CD14-positive monocyte (primary cell): ENCODE data around the gene GPR42. TPM values are rescaled to one million over a fixed set of nuclear protein-coding genes. Genes with fewer than 3 reads are reported as not detected.
"Not testable (repeated sequence)": the region's sequence is repeated elsewhere in the genome, so short reads cannot be mapped to it uniquely, and the experiment has no call there.

Experiments used
- DNase-seq, 3 donors: peaks; one replicate each; pipeline ENCODE4 v3.0.0-alpha.2; 2011 to 2022
- H2AFZ ChIP-seq: 2 replicates; pipeline ENCODE4 v1.6.0; 2012; ENCODE audit warnings: mild to moderate bottlenecking, low read depth, low read length, inconsistent platforms; ENCODE audit not compliant: insufficient read depth, poor library complexity, severe bottlenecking
- H3K27ac ChIP-seq, 2 donors: 1 replicate in 1 of 2; 2 replicates in 1 of 2; pipeline ENCODE4 v1.5.1; 2012 to 2013; ENCODE audit warnings: low read length in 2 of 2, control low read depth in 1 of 2, inconsistent platforms in 1 of 2, low read depth in 1 of 2, mild to moderate bottlenecking in 1 of 2
- H3K27me3 ChIP-seq, 2 donors: one replicate each; pipeline versions ENCODE4 v1.6.0 to v1.6.1; 2011 to 2013; ENCODE audit warnings: low read length in 2 of 2; ENCODE audit not compliant: control insufficient read depth in 2 of 2, insufficient read depth in 2 of 2
- H3K36me3 ChIP-seq, 2 donors: replicated peaks in 1 of 2; 1 replicate in 1 of 2; 2 replicates in 1 of 2; pipeline versions ENCODE4 v1.5.1 to v1.6.1; 2012 to 2013; ENCODE audit warnings: low read length in 2 of 2, control low read depth in 1 of 2, inconsistent platforms in 1 of 2, mild to moderate bottlenecking in 1 of 2; ENCODE audit not compliant: insufficient read depth in 2 of 2, control insufficient read depth in 1 of 2
- H3K4me1 ChIP-seq, 2 donors: 1 replicate in 1 of 2; 2 replicates in 1 of 2; pipeline versions ENCODE4 v1.5.1 to v1.6.1; 2012 to 2013; ENCODE audit warnings: low read length in 2 of 2, control low read depth in 1 of 2, inconsistent platforms in 1 of 2, mild to moderate bottlenecking in 1 of 2, moderate library complexity in 1 of 2; ENCODE audit not compliant: insufficient read depth in 2 of 2, control insufficient read depth in 1 of 2
- H3K4me2 ChIP-seq: replicated peaks from 2 replicates; pipeline ENCODE3; 2012; ENCODE audit warnings: low read length, moderate library complexity, mild to moderate bottlenecking; ENCODE audit not compliant: poor library complexity, severe bottlenecking; ENCODE audit errors: extremely low read depth
- H3K4me3 ChIP-seq, 3 experiments: fragments of 200-600 bp in 1 of 3; sonication (generic) in 1 of 3; replicated peaks in 1 of 3; 1 replicate in 2 of 3; 2 replicates in 1 of 3; pipeline ENCODE4 v1.5.1; 2011 to 2013; ENCODE audit warnings: low read length in 3 of 3, mild to moderate bottlenecking in 3 of 3, control low read depth in 2 of 3, low read depth in 2 of 3, inconsistent platforms in 1 of 3, moderate library complexity in 1 of 3
- H3K79me2 ChIP-seq: 2 replicates; pipeline ENCODE4 v1.6.0; 2012; ENCODE audit warnings: mild to moderate bottlenecking, control low read depth, inconsistent platforms, low read length, moderate library complexity; ENCODE audit not compliant: insufficient read depth
- H3K9ac ChIP-seq: 2 replicates; pipeline ENCODE4 v1.6.0; 2017; ENCODE audit warnings: low read length, mild to moderate bottlenecking; ENCODE audit not compliant: insufficient read depth, poor library complexity, severe bottlenecking
- H3K9me3 ChIP-seq, 2 donors: replicated peaks in 1 of 2; 1 replicate in 1 of 2; 2 replicates in 1 of 2; pipeline versions ENCODE4 v1.5.1 to v1.6.1; 2012 to 2013; ENCODE audit warnings: low read length in 2 of 2, control low read depth in 1 of 2; ENCODE audit not compliant: control insufficient read depth in 1 of 2, insufficient read depth in 1 of 2
- H4K20me1 ChIP-seq: 2 replicates; pipeline ENCODE4 v1.6.0; 2012; ENCODE audit warnings: mild to moderate bottlenecking, low read length, control low read depth, moderate library complexity; ENCODE audit not compliant: insufficient read depth
- H3K27ac Mint-ChIP-seq, 7 donors: one replicate each; pipeline ENCODE4 v1.8.0; 2020; ENCODE audit warnings: mild to moderate bottlenecking in 7 of 7, mixed read lengths in 7 of 7, moderate library complexity in 6 of 7, inconsistent platforms in 2 of 7
- H3K27me3 Mint-ChIP-seq, 3 donors: one replicate each; pipeline ENCODE4 v1.8.0; 2021 to 2022; ENCODE audit warnings: low read depth in 3 of 3, mild to moderate bottlenecking in 3 of 3, mixed read lengths in 3 of 3, moderate library complexity in 3 of 3, inconsistent platforms in 1 of 3
- H3K36me3 Mint-ChIP-seq, 2 donors: one replicate each; pipeline ENCODE4 v1.8.0; 2020; ENCODE audit warnings: mixed read lengths in 2 of 2, inconsistent platforms in 1 of 2, mild to moderate bottlenecking in 1 of 2
- H3K4me1 Mint-ChIP-seq: one replicate; pipeline ENCODE4 v1.8.0; 2020; ENCODE audit warnings: mild to moderate bottlenecking, mixed read lengths
- H3K4me3 Mint-ChIP-seq, 2 donors: one replicate each; pipeline ENCODE4 v1.8.0; 2020; ENCODE audit warnings: mild to moderate bottlenecking in 2 of 2, mixed read lengths in 2 of 2, moderate library complexity in 1 of 2
- H3K9me3 Mint-ChIP-seq, 7 donors: one replicate each; pipeline ENCODE4 v1.8.0; 2020 to 2022; ENCODE audit warnings: mixed read lengths in 7 of 7, mild to moderate bottlenecking in 6 of 7, moderate library complexity in 6 of 7, inconsistent platforms in 2 of 7
- WGBS: methylation state at CpG from one replicate; pipeline ENCODE4 v1.1.5; 2013; ENCODE audit warnings: missing lambda C conversion rate; ENCODE audit not compliant: insufficient coverage; 5-methylcytosine and 5-hydroxymethylcytosine counted together
- intact Hi-C, 2 donors: fragments of 100-400 bp; cut with micrococcal nuclease; formaldehyde crosslinking; loops; one replicate each; pipeline versions ENCODE4 v1.15.0 to v1.15.1; 2023
- polyA plus RNA-seq, 3 donors: library from polyadenylated mRNA; depleted of rRNA in 1 of 3; unstranded in 2 of 3; stranded (reverse) in 1 of 3; fragments of 300-500 nt in 2 of 3; fragments of >200 nt in 1 of 3; fragmentation: Illumina TruSeq in 2 of 3; gene quantifications; 1 replicate in 2 of 3; 2 replicates in 1 of 3; pipeline ENCODE4 v1.2.3, GENCODE V29; 2012 to 2021
- TF ChIP-seq, protein P1 (sequence below): fragments of 200-600 bp; IDR thresholded peaks from one replicate; pipeline ENCODE4 v1.8.0; 2022; ENCODE audit warnings: antibody characterized with exemption, mild to moderate bottlenecking

The GPR42 gene
- polyA plus RNA-seq, 3 donors = 0.17 to 2.9 TPM; not detected in 1

DNA sequence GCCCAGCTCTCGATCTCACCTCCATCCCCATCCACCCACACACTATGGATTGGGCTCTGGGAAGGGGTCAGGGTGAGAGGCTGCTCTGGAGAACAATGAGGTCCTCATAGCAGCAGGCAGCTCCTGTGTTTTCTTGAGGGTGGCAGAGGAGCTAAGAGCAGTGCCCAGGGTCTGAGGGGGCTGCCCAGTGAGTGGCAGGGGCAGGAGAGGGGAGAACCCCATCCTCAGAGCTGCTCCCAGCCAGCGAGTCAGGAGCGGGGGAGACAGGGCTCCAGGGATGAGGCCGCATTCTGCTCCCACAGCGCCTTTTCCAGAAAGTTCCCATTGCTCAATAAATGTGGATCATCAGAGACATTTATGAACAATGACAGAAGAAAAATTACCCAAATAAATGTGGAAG, 10.8 kb upstream of the GPR42 start:
- H3K36me3 ChIP-seq, H3K9ac ChIP-seq, H3K79me2 ChIP-seq, H3K9me3 ChIP-seq, H4K20me1 ChIP-seq, H3K9me3 Mint-ChIP-seq, intact Hi-C loops, H3K27ac ChIP-seq, H3K4me3 ChIP-seq, H2AFZ ChIP-seq, H3K27me3 ChIP-seq, H3K4me2 ChIP-seq, H3K4me3 Mint-ChIP-seq, H3K27ac Mint-ChIP-seq, DNase-seq, H3K36me3 Mint-ChIP-seq: not testable (repeated sequence)
- peaks cover 16% of the 10 kb centered on the region for H3K4me1 Mint-ChIP-seq
- WGBS = no CpG with 5 or more reads among the region's 5 CpGs
- peaks cover 0 to 14% (median 6%) of the 10 kb centered on the region in 3 donors for H3K27me3 Mint-ChIP-seq
- H3K4me1 ChIP-seq = peaks cover 13 to 14% of the 10 kb centered on the region in 2 donors

DNA sequence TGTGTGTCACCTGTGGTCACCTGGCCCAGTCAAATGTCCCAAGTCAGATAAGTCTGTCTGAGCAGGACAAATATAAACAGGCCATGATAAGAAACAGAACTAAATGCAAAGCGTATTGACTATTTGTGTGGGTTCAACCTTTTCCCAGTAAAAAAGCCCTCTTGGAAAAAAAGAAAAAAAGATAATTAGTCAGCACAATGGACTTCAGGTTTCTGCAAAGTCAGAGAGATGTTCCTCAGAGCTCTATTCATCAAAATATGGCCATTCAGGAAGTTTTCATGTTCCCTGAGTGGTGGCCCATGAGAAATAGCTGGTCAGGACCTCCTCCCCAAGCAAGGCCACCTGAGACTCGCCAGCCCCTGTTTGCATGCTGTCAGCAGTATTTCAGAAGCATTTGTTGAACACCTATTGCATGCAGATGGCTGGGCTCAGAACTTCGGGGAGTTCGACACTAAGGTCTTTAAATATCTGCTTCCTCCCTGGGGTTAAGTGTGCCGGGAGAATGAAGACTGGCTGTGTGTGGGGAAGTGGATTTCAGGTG, 9.9 kb upstream of the GPR42 start:
- Histone ChIP-seq H3K36me3 (no peaks in the 10 kb centered on the region), H3K4me1 (peaks cover 13 to 14% of the 10 kb centered on the region in 2 donors), H3K27ac (no peak overlapping the region), H3K4me3 (no peak overlapping the region), H4K20me1 (no peaks in the 10 kb centered on the region), H3K79me2 (no peaks in the 10 kb centered on the region), H3K4me2 (no peak overlapping the region), H3K9ac (no peak overlapping the region), H3K27me3 (no peaks in the 10 kb centered on the region), H2AFZ (no peak overlapping the region), H3K9me3 (no peaks in the 10 kb centered on the region)
- 29% methylated on average over 4 of the region's 5 CpGs for WGBS
- intact Hi-C loops = no loop called here
- no peak overlapping the region for H3K27ac Mint-ChIP-seq
- no peaks in the 10 kb centered on the region for H3K36me3 Mint-ChIP-seq
- no peak for DNase-seq
- H3K9me3 Mint-ChIP-seq = no peaks in the 10 kb centered on the region
- H3K4me3 Mint-ChIP-seq = peak overlapping the region in 1 of 2 donors; percentile 22
- peaks cover 0 to 16% (median 6%) of the 10 kb centered on the region in 3 donors for H3K27me3 Mint-ChIP-seq
- TF ChIP-seq, protein P1, sequence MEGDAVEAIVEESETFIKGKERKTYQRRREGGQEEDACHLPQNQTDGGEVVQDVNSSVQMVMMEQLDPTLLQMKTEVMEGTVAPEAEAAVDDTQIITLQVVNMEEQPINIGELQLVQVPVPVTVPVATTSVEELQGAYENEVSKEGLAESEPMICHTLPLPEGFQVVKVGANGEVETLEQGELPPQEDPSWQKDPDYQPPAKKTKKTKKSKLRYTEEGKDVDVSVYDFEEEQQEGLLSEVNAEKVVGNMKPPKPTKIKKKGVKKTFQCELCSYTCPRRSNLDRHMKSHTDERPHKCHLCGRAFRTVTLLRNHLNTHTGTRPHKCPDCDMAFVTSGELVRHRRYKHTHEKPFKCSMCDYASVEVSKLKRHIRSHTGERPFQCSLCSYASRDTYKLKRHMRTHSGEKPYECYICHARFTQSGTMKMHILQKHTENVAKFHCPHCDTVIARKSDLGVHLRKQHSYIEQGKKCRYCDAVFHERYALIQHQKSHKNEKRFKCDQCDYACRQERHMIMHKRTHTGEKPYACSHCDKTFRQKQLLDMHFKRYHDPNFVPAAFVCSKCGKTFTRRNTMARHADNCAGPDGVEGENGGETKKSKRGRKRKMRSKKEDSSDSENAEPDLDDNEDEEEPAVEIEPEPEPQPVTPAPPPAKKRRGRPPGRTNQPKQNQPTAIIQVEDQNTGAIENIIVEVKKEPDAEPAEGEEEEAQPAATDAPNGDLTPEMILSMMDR = no peak
- H3K4me1 Mint-ChIP-seq = peaks cover 16% of the 10 kb centered on the region
